ENCODE data around the gene PDZRN4.

DNA sequence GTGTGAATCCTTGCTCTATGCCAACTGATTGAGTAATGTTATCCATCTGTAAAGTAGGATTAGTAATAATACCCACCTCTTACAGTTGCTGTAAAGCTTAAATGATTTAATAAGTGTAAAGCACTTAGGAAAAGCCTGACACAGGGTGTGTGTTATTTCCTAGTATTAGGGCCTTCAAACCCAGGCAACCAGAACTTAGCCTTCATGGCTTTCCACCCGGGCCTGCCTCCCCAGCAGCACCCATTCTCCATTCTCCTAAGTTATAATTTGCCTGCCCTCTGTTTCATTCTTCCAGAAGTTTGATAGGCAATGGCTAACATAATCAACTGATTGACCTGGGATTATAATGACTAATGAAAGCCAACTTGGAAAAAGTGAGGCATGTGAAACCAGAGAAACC, 20.4 kb upstream of the PDZRN4 start:
- TF ChIP-seq, protein P1, sequence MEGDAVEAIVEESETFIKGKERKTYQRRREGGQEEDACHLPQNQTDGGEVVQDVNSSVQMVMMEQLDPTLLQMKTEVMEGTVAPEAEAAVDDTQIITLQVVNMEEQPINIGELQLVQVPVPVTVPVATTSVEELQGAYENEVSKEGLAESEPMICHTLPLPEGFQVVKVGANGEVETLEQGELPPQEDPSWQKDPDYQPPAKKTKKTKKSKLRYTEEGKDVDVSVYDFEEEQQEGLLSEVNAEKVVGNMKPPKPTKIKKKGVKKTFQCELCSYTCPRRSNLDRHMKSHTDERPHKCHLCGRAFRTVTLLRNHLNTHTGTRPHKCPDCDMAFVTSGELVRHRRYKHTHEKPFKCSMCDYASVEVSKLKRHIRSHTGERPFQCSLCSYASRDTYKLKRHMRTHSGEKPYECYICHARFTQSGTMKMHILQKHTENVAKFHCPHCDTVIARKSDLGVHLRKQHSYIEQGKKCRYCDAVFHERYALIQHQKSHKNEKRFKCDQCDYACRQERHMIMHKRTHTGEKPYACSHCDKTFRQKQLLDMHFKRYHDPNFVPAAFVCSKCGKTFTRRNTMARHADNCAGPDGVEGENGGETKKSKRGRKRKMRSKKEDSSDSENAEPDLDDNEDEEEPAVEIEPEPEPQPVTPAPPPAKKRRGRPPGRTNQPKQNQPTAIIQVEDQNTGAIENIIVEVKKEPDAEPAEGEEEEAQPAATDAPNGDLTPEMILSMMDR (conservative IDR thresholded peaks at IDR 0.05; ENCODE audit: low read length): no peak
- TF ChIP-seq EZH2phosphoT487 (IDR thresholded peaks at IDR 0.05; ENCODE audit: borderline replicate concordance): no peak
